ENCODE results near the gene CDKL1. TPM values are rescaled to one million over a fixed set of nuclear protein-coding genes. Genes with fewer than 3 reads are reported as not detected.
"Not testable (repeated sequence)": the region's sequence is repeated elsewhere in the genome, so short reads cannot be mapped to it uniquely, and the experiment has no call there.

The CDKL1 gene
- total RNA-seq, 1 donor from 2014 or later = 24.3 TPM

GRCh38 chr14:50335989-50336824, 60.5 kb downstream of the CDKL1 start:
- no peak for DNase-seq (ENCODE audit: extremely low read depth, low read depth, low spot score)

- DNase-seq (ENCODE audit: extremely low read depth, low read depth, low spot score) = no peak
These were observed 61.3 kb downstream of the CDKL1 start for GRCh38 chr14:50335389-50335788.

GRCh38 chr14:50334211-50334610, 62.5 kb downstream of the CDKL1 start:
- DNase-seq (ENCODE audit: extremely low read depth, low read depth, low spot score) = no peak

DNA sequence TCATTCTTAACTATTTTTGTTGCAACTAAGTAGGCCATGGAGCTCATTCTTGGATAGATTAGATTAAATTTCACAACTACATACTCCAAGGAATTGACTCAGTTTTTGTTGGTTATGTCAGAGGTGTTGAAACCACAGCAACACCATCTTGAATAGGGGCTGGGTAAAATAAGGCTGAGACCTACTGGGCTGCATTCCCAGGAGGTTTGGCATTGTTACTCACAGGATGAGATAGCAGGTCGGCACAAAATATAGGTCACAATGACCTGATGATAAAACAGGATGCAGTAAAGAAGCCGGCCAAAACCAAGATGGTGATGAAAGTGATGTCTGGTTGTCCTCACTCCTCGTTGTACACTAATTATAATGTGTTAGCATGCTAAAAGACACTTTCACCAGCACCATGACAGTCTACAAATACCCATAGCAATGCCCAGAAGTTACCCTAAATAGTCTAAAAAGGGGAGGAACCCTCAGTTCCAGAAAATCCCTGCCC, 63.6 kb downstream of the CDKL1 start:
- no peak for DNase-seq (ENCODE audit: extremely low read depth, low read depth, low spot score)

DNA sequence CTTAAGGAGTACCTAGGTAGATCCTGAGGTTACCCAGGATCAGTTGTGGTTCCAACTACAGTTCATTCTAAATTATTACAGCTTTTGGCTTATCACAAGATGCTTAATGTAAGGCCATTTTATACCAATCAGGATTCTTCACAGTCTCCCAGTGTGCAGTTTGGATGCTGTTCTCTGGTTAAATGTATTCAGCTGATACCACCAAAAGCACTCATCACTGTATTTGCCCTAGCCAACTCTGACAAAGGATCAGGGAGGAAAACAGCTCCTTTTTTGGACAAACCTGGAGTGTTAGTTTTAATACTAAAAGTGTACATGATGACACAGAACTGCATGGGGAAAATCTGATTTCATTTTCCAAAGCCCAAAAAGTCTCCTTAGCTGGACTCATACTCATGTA, 65.1 kb downstream of the CDKL1 start:
- DNase-seq (ENCODE audit: extremely low read depth, low read depth, low spot score) = no peak

DNA sequence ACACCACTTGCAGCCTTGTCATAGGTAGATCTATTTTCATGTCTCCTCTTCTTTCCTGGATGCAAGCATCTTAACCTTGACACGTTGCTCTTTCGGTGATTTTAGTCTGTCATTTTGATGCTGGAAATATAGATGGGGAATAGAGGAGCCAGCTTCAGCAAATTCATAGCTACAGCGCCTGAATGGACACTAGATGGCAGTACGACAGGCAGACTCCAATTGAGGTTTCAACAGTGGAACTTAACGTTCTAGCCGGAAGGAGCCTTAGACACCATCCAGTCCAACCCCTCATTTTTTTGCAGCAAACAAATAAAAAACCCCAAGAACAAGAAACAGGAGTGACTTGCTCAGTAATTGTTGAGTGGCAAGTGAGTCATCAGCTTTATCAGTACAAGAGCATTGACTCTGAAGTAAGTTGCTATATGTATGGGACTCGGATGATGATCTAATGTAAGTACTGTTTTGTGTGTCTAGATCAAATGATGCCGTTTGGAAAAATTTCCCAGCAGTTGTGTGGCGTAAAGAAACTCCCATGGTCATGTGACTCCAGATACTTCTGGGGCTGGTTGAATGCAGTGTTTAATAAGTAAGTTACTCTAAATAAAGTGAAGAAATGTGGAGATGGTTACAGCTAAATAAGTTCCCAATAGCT, 75.5 kb downstream of the CDKL1 start:
- peak; percentile 95 for DNase-seq (ENCODE audit: extremely low read depth, low read depth, low spot score)

GRCh38 chr14:50320283-50320682, 76.4 kb downstream of the CDKL1 start:
- DNase-seq (ENCODE audit: extremely low read depth, low read depth, low spot score) = no peak

GRCh38 chr14:50319721-50320120, 77.0 kb downstream of the CDKL1 start:
- DNase-seq (ENCODE audit: extremely low read depth, low read depth, low spot score) = no peak

GRCh38 chr14:50319293-50319692, 77.4 kb downstream of the CDKL1 start:
- DNase-seq (ENCODE audit: extremely low read depth, low read depth, low spot score) = no peak

GRCh38 chr14:50318031-50318626, 78.6 kb downstream of the CDKL1 start:
- no peak for DNase-seq (ENCODE audit: extremely low read depth, low read depth, low spot score)

GRCh38 chr14:50314098-50314497, 82.6 kb downstream of the CDKL1 start:
- not testable (repeated sequence) for DNase-seq (ENCODE audit: extremely low read depth, low read depth, low spot score)

DNA sequence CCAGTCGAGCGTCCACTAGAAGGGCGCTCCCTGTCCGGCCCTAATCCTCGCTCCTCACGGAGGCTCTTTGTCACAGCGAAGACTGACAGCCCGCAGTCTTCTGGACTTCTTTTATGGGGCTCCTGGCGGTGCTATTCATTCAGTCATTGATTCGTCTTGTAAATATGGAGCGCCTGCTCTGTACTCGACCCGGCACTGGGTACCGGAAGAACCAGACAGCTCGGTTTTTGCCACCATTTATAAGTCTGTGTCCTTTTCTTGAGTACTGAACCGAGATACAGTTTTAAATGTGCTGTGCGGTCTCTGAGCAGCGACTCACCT, 84.0 kb downstream of the CDKL1 start:
- no peak for DNase-seq (ENCODE audit: extremely low read depth, low read depth, low spot score)

- DNase-seq (ENCODE audit: extremely low read depth, low read depth, low spot score) = no peak
These were observed 84.5 kb downstream of the CDKL1 start, which contains the start of the genes DMAC2L and L2HGDH for GRCh38 chr14:50311972-50312733. Gene DMAC2L, plus strand, starts transcription at chr14:50312324. Its CDS starts 9,164 bp downstream, at chr14:50321488. Gene L2HGDH, minus strand, starts transcription at chr14:50312229. Its CDS starts 79 bp downstream, at chr14:50312150.

DNA sequence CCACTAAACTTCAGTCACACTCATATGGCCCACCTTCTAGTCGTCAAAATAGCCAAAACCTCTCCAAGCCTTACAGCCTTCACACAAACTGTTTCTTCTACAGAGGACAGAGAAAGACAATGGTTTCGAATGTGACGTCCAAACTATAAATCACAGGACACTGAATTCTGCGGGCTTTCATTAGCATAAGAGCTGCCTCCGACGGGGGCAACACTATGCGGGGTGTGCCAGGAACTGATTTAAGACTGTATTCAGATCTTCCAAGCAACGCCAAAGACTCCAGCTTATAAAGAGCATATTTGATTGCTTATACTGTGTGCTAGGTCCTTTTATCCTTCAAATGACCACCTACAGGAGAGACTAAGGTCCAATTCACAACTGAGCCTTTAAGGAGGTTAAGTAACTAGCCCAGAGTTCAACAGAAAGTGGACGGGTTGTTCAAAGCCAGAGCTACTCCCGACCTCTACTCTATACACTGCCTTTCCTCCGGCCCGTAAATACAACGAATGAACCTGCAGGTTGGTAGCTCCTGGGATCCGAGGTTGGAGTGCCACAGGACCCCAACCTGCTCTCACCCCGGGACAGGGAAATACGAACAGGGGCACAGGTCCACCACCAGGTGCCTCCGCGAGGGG, 85.2 kb downstream of the CDKL1 start:
- no peak for DNase-seq (ENCODE audit: extremely low read depth, low read depth, low spot score)

DNA sequence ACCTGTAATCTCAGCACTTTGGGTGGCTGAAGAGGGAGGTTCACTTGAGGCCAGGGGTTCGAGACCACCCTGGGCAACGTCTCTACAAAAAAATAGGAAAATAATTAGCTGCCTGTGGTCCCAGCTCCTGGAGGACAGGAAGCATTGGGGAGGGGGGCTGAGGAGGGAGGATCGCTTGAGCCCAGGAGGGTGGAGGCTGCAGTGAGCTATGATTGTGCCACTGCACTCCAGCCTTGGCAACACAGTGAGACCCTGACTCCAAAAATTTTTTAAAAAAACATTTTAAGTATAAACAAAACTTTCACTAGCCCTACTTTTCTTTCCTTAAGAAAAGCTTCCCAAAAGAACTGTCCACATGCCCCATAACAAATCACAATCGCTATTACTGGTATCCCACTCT, 86.2 kb downstream of the CDKL1 start:
- DNase-seq (ENCODE audit: extremely low read depth, low read depth, low spot score) = no peak

DNA sequence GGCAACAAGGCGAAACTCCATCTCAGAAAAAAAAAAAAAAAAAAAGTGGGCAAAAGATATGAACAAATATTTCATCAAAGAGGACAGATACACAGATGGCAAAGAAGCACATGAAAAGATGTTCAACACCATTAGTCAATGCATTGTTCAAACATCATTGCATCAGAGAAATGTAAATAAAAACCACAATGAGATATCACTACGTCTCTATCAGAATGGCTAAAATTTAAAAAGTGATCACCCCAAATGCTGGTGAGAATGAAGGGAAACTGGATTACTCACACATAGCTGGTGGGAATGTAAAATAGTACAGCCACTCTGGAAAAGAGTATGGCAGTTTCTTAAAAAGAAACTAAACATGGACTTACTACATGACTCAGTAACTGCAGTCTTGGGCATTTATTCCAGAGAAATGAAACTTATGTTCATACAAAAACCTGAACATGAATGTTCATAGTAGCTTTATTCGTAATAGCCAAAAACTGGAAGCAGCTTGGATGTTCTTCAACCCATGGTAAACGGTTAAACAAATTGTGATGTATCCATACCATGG, 88.2 kb downstream of the CDKL1 start:
- DNase-seq (ENCODE audit: extremely low read depth, low read depth, low spot score) = no peak

DNA sequence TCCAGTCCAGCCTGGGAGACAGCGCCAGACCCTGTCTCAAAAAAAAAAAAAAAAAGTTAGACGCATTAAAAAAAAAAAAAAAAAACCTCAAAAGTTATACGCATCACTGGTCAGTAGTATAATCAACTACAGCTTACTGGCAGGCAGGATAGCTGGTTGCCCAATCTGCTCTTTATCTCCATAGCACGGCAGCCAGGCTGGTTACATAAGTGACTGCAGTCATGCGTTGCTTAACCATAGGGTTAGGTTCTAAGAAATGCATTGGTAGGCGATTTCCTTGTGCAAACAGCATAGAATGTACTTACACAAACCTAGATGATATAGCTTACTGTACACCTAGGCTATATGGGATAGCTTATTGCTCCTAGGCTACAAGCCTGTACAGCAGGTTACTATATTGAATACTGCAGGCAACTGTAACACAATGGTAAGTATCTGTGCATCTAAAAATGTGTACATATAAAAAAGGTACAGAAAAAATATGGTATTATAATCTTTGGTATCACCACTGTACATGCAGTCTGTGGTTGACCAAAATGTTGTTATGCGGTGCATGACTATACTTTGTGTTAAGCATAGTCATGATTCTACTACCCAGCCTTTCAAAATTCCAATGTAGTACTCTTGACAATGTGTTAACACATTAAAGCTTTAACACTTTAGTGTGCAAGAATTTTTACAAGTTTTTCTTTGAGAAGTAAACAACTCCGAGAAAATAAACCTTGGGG, 92.8 kb downstream of the CDKL1 start:
- DNase-seq (ENCODE audit: extremely low read depth, low read depth, low spot score) = no peak

GRCh38 chr14:50301914-50302313, 94.8 kb downstream of the CDKL1 start:
- no peak for DNase-seq (ENCODE audit: extremely low read depth, low read depth, low spot score)

DNA sequence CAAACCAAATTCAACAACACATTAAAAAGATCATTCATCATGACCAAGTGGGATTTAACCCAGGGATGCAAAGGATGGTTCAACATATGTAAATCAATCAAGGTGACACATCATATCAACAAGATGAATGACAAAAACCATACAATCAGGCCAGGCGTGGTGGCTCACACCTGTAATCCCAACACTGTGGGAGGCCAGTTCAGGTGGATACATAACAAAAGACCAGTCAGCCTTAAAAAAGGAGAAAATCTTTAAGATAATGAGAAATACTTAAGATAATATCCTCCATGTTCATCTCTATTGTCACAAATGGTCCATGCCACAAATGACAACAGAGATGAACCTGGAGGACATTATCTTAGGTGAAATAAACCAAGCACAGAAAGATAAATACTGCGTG, 97.1 kb downstream of the CDKL1 start:
- DNase-seq (ENCODE audit: extremely low read depth, low read depth, low spot score) = no peak
